GM21528 (cell line): ENCODE data around the gene NRN1.

Experiments
- ATAC-seq: cut with Tn5 transposase; IDR thresholded peaks from one replicate; pipeline ENCODE4 v1.9.1; 2021; ENCODE audit warnings: mild to moderate bottlenecking, moderate library complexity; ENCODE audit not compliant: unreplicated experiment, low FRiP score

Gene NRN1

DNA sequence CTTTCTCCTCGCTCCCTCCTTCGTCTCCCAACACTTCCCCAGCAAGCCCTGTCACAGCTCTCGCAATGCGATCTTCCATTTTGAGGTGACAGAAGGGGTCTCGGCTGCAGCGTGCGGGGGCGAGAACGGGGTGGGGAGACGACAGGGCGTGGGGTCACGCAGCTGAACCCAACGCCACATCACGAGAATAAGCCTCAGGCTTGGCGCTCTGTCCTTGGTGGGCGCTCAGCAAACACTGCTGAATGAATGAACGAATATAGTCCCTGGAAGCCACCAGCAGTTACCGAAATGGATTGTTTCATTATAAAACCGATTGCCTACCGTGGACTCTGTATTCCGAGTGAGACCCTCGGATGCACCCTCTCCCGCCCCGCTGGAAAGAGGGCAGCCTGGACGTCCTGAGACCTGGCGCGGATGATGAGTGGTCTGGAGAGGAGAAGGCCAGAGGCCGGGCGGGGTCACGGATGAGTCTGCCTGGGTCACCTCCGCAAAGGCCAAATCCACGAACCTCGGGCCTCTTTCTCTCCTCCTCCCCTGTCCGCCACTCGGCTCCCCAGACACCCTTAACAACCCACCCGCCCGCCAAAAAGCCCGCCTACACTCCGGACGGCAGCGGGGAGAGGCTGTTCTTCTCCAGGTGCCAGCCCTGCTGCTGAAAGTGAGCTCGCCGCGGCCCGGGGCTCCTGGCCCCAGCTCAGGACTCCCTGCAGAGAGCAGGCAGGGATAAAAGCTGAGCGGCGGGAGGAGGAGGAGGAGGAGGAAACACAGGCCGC lies 3.7 kb downstream of the NRN1 start:
- ATAC-seq = no peak

DNA sequence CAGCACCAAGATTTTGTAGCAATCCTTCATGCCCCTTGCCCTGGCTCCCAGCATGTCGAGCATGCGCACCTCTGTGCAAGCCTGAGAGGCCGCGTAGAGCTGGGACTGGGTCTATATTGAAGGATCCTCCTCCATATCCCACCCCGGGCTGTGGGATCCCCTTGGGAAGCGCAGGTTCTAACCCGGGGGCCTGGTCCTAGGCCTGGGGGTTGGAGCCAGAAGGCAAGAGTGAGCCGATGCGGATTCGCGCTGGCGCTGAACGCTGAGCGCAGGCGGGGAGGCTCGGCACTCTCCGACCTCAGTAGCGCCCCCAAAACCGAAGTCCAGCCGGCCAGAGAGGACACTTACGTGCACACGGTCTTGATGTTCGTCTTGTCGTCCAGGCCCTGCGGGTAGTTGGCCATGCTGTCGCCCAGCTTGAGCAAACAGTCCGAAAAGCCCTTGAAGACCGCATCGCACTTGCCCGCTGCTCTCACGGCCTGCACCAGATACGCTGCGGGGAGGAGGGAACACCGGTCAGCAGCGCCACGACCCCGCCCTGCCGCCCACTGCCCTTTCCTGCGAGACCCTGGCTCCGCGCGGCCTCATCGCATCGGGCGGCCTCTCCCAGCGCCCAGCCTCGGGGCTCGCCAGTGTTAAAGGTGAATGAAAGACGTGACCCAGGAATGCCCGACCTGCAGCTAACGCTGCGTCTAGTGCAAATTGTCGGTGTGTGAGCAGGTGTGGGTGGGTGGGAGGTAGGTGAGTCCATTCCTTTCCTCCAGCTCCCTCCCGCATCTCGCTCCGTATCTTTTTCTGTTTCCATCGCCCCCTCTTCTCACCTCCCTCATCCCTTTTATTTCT lies 4.5 kb downstream of the NRN1 start:
- ATAC-seq = no peak

DNA sequence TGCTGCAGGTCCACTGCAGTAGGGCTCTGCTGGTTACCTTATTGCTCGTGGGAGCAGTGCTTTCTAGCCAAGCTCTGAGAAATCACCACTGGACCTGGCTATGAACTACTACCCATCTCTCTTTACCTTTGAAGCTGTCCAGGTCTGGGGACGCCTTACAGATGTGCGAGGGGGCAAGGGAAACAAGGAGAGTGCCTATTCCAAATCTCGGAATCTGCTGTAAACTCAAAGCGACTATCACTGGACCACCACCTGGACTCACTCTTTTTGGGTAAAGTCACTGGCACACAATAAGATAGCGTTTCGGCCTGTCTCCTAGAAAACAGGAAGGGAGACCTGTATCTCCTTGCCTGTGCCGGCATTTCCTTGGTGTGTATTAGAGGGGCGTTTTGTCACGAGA lies 5.3 kb downstream of the NRN1 start:
- no peak for ATAC-seq

DNA sequence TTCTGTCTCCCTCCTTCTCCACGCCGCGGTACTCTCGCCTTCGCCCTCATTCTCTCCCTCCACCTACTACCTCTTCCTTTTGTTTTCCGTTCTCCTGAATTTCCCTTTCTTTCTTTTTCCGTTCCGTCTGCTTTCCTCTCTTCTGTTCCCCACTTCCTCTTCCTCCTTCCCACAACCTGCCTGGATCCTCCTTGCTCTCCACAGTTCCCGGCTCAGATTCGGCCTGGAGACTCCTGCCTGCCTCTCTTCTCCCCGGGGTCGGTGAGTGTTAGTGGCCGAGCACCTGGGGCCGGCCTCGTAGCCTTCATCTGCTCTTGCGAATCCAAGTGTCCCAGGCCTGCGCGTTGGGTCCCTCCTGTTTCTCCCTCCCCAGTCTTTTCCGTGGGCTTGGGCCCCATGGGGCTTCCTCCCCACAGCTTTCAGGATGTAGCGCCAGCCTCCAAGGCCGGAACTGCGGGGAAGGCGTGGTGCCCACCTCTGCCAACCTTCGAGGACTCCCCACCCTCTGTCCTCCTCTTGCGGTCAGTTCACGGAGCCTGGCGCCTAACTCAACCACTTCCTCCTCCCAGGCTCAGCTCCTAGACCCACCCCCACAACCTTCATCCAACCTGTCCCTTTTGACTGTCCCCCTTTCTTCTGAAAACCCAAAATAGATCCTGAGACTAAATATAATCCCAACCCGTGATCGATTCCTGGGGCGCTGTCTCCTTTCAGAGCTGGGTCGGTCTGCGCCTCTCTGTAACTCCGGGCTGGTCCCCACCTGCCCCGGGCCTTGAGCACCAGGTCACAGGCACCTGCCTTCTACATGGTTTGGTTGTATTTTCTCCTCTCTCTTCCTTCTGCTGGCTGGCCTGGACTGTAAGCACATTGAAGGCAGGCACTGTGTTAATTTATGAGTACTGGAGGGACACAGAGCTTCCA lies 6.8 kb downstream of the NRN1 start:
- no peak for ATAC-seq

DNA sequence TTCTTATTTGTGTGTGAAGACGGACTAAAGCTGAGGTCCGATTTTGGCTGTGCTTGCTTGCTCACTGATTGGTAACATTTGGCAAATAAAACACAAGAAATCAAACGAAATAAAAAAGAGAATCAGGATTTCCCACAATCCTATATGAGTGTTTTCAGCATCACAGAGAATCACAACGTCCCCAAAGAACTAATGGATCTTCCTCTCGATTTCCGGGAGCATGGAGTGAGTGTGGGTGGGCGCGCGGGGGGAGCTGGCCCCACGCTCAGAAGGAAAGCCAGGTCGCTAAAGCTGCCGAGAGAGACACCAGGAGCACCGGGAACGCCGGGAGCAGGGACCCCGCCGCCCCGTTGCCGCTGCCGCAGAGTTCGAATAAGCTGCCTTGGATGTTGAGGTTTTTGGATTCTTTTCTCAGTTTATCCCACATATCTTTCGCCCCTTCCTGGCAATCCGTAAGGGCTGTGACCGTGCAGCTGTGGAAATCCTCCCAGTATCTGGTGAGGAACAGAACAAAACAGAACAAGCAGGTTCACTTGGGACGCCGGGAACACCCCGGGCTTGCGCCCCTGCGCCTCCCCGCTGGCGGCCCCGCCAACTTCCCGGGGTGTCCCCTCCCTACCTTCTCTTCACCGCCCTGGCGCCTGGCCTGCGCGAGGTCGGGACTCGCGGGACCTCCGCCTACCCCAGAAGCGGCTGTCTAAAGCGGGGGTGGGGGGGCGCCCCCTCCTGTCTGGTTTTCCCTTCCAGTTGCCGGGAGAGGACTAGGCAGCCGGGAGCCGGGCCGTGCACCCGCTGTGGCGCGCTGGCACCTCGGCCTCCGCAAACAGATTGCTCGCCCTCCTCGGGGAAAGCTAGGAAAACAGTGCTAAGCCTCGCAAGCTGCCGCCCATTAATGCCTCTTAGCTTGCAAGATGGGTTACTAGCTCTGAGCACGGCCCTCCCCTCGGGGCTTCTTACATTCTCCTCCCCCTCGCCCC lies 7.7 kb downstream of the NRN1 start:
- no peak for ATAC-seq

DNA sequence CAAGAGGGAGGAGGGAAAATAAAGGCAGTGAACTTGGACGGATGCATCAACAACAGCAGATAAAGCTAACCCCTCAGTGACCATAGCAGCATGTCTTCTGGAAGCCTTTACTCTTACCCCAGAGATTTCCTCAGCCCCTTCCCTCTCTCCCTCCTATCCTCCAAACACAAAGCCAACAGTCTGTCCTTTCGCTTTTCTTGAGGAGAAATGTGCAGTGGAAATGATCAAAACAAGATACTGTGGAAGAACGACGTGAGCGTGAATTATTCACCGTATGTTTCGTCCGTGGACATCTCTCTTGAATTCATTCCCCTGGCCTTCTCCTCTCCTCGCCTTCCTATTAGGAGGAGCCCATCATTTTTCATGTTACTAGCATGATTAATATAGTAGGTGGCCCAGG lies 8.5 kb downstream of the NRN1 start:
- ATAC-seq = no peak

DNA sequence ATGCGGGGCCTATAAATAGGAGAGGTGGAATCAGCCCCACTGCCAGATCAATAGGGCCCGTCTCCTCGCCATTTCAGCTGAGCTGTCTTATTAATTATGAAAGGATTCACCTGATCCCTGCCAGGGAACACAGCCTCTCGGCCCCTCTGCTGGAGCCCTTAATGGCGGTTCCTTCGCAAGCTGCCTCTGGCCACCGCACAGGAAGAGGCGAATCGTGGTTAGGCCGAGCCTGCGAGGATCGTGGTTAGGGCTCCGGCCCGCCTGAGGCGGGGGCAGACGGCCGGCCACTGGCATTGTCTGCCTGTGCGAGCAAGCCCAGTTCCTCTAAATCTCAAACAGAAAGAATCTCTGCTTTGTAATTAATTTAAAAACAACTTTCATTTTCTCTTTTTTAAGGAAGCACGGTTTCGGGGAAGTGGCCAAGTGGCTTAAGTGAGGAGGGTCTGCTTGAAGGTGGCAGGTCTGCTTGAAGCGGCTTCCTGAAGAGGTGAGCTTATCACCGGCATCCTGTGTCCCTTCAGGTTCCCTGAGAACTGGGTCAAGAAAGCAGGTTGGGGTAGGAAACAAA lies 9.2 kb downstream of the NRN1 start:
- no peak for ATAC-seq

DNA sequence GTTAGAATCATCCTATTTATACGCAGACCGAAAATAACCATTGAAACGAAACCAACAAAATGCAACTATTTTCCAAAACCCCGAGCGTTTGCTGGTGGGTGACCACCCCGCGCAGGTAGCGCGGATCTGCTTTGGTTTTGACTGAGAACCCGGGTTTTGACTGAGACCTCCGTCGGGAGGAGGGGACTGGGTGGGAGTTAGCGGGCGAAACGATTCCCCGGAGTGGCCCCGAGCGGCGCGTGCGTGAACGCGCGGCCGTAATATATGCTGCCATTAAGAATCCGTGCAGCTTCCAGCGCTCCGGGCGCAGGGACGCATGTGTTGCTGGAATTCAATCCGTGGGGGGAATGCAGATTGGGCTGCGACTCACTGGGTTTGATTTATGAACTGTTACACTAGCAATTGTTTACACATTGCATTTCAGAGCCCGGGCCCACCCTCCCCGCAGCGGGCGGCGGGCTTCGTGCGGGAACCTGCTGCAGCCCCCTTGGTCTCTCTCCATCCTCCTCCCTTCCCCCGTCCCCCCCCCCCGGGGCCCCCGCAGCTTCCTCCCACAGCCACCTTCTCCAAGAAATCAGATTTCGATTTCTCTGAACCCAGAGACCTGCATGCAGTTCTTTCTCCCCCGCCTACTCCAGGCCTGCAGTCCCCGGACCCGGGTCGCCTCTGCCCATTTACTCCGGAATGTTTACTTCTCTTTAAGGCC lies 9.9 kb downstream of the NRN1 start:
- no peak for ATAC-seq

DNA sequence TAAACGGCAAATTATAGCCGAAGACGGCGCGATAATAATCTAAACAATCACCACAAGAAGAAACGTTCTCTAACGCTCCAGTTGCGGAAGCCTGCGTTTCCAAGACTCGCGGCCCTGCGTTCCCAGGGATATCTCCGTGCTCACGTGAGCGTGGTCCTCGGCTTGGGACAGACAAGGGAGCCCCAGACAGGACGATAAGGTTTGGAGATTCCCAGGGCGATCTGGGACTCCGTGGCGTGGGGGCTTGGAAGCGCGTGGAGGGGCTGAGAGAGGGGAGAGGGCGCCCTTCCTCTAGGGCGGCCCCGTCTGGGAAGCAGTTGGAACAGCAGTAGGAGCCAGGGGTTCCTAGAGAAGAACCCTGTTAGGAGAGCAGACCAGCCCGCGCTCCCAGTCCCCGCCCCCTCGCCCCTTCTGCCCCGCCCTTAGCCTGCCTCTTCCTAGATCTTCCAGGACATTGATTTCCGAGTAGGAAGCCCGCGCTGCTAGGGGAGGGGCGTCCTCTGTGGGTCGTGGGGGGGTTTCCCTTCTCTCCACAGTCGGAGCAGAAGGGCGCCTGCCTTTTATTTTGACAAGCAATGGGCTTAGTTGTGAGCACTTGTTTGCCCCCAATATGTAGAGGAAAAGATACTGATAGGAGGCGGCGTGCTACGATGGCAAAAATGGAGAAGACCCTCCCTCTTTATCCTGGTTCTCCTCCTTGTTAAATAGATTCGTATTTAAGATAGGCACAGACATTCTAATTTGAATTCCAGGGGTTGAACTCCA lies 10.6 kb downstream of the NRN1 start:
- ATAC-seq = no peak

DNA sequence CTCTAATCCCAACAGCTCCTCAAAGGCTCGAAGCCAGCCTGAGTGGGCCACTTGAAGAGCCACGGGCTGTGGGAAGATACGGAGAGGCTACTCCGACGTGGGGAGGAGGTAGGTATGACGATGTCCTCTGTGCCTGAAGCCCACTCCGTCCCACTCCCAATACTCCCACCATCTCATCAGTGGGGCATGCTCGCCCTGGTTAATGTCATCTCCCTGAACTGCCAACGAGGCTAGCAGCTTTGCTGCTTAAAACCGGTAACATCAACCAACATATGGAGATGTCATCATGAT lies 11.1 kb downstream of the NRN1 start:
- no peak for ATAC-seq

DNA sequence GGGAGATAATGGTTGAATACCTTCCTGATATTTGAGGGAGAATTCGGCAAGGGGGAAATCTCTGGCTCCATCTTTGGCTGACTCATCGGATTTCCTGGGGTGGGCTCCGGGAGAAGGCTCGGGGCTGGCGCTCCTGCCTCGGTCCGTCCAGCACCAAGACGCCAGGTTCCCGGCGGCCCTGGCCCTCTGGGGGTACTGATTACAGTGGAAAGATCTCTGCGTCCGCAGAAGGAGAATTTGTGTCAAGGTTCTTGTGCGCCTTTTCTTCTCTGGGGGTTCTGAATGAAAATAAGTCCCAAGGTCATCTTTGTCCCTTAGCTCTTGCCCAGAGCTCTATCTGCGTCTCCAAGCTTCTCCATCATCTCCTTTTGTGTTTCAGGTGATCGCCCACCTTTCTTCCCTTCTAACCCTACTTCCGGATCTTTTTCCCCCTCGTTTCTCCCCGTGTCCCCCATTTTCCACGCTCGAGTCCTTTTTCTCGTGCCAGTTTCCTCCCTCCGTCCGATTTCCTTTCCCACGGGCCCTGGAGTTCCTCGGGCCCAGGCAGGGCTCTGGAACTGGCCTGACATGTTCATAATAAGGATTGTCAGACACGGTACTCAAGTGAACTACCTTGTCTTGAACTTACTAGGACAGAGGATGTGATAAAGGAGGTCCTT lies 11.6 kb downstream of the NRN1 start:
- no peak for ATAC-seq

DNA sequence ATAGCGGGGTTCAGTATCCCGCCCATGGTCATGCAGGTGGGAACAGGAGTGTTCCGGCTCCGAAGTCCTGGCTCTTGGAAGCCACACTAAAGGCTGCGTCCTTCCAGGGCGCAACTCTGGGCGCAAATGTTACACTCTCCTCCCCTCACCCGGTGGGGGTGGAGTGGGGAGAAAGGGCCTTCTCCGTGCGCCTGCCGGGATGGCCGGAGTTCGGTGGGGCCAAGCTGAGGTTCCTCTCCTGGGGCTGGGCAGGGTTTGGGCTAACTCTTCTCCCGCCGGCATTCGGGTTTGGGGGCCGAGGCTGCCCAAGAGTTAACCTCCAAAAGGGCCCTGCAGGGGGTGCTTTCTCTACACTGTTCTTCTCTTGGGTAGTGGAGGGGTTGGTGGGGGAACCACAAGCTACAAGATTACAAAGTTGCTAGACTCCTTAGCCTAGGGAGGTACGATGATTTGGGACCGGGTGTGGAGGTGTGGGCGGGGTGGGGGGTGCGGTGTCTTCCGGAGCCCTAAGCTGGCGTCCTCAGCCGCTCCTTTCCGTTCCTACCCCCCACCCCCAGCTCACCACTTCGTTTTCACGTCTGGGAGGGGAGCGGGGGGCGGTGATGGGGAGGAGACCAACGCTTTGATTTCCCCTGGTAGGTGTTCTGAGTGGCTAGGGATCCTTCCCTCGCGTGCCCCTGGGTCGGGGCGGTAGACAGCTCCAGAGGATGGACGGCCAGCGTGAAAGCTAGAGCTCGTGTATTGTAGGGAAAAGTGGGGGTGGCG lies 12.3 kb downstream of the NRN1 start:
- ATAC-seq = no peak

DNA sequence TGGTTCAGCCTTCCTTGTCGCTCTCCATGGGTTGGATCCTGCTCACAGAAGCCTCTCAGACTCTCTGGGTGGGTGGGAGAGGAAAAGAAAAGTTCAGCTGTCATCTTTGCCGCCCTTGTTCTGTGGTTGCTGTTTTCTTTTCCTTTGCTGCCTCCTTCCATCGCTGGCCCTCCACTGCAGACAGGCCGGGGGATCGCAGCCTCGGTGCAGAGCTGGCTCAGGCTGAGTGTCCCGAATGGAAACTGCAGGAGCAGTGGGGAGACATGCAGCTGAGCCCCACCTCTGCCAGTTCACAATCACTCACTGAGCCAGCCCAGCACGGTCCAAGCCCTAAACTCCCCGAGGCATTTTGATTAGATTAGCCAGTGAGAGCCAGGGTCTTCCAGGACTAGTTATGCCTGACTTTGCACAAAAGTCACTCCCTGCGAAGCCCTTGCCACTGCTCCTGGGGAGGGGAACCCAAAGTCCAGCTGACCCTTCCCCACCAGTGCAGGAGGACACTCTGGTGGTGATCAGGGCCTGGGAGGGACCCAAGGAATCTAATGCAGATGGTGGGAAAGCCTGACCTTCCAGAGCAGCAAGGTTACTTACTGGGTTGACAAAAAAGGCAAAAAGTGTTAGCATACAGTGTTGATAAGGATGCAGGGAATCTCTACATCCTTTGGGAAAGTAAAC lies 14.0 kb downstream of the NRN1 start:
- no peak for ATAC-seq

DNA sequence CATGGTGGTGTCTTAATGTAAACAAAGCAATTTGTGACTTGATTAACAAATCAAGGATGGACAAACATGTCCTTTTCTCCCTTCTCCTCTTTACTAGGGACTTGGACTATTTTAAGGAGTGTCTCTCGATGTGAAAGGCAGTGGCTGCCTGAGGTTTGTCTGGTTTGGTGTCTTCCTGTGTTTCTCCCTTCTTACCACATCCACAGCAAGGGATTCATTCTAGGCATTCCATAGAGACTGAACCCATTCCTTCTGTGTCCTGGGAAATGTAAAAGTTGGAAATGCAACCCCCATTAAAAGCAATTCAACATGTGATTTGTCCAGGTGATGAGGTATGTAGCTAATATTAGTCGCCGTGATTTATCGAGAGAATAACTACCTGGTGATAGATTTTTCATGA lies 15.9 kb downstream of the NRN1 start:
- no peak for ATAC-seq

DNA sequence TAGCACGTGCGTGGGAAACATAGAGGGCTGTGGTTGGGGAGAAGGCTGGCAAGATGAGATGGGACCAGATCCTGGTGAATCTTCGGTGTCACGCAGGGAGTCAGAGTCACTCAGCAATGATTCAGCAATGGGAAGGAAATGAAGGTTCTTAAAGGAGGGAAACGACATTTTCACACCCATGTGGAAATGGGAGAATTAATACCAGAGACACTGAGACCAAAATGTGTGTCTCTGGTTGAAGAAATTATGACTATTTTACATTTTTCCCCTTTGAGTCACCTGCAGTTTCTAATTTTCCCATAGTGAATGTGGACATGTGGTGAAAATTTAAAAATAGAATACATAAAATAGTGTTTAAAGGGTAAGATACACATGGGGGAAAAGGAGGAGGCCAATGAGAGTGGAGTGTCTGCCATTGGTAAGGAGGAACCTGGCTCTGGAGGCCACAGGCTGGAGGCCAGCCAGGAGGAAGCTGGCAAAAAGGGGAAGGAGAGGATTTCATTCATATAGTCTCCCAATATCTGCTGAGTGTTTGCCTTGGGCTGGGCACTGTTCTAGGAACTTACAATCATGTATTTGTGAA lies 17.5 kb downstream of the NRN1 start:
- ATAC-seq = no peak

DNA sequence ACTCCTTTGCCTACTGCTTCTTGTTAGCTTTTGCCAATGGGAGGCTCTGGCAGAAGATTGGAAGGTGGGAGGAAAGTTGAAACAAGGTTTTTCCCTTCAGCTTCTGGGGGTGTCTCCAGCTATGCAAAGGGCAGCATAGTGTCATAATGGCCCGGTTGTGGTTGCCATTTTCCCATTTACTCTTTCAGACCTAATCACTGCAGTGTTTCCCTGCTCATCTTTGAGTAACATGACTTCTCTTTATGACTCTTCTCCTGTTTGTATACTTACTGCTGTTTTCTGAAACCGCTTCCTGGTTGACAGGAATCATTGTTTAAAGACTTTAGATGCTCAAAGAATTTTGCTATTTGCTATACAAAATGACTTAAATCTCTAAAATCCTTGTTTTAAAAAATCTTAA lies 19.9 kb downstream of the NRN1 start:
- no peak for ATAC-seq
